ENCODE data around the gene CCDC116.

Gene CCDC116

GRCh38 chr22:21589396-21589795, 43.2 kb upstream of the CCDC116 start:
- no peak for TF ChIP-seq SIN3A (IDR thresholded peaks at IDR 0.05; ENCODE audit: borderline replicate concordance, insufficient read depth, low read length)
- TF ChIP-seq POLR2AphosphoS5 (IDR thresholded peaks at IDR 0.05; ENCODE audit: low read depth, low read length): no peak
- no peak for TF ChIP-seq FOXP2 (optimal IDR thresholded peaks at IDR 0.05; ENCODE audit: borderline replicate concordance, extremely low read depth, extremely low read length, insufficient read depth)
- TF ChIP-seq, protein P1, sequence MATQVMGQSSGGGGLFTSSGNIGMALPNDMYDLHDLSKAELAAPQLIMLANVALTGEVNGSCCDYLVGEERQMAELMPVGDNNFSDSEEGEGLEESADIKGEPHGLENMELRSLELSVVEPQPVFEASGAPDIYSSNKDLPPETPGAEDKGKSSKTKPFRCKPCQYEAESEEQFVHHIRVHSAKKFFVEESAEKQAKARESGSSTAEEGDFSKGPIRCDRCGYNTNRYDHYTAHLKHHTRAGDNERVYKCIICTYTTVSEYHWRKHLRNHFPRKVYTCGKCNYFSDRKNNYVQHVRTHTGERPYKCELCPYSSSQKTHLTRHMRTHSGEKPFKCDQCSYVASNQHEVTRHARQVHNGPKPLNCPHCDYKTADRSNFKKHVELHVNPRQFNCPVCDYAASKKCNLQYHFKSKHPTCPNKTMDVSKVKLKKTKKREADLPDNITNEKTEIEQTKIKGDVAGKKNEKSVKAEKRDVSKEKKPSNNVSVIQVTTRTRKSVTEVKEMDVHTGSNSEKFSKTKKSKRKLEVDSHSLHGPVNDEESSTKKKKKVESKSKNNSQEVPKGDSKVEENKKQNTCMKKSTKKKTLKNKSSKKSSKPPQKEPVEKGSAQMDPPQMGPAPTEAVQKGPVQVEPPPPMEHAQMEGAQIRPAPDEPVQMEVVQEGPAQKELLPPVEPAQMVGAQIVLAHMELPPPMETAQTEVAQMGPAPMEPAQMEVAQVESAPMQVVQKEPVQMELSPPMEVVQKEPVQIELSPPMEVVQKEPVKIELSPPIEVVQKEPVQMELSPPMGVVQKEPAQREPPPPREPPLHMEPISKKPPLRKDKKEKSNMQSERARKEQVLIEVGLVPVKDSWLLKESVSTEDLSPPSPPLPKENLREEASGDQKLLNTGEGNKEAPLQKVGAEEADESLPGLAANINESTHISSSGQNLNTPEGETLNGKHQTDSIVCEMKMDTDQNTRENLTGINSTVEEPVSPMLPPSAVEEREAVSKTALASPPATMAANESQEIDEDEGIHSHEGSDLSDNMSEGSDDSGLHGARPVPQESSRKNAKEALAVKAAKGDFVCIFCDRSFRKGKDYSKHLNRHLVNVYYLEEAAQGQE (IDR thresholded peaks at IDR 0.05; ENCODE audit: insufficient read depth in 1 of 2, low read depth in 2 of 2, low read length in 2 of 2): no peak

- TF ChIP-seq, protein P1 (IDR thresholded peaks at IDR 0.05; ENCODE audit: insufficient read depth in 1 of 2, low read depth in 2 of 2, low read length in 2 of 2): no peak
- TF ChIP-seq POLR2AphosphoS5 (IDR thresholded peaks at IDR 0.05; ENCODE audit: low read depth, low read length) (no peak), SIN3A (IDR thresholded peaks at IDR 0.05; ENCODE audit: borderline replicate concordance, insufficient read depth, low read length) (no peak), FOXP2 (optimal IDR thresholded peaks at IDR 0.05; ENCODE audit: borderline replicate concordance, extremely low read depth, extremely low read length, insufficient read depth) (no peak), TAF1 (IDR thresholded peaks at IDR 0.05; ENCODE audit: borderline replicate concordance, insufficient read depth, low read length) (no peak)
Measured at GRCh38 chr22:21590809-21591641, 41.5 kb upstream of the CCDC116 start.

GRCh38 chr22:21591695-21592094, 40.9 kb upstream of the CCDC116 start:
- TF ChIP-seq TAF1 (IDR thresholded peaks at IDR 0.05; ENCODE audit: borderline replicate concordance, insufficient read depth, low read length) (no peak), FOXP2 (optimal IDR thresholded peaks at IDR 0.05; ENCODE audit: borderline replicate concordance, extremely low read depth, extremely low read length, insufficient read depth) (no peak), SIN3A (IDR thresholded peaks at IDR 0.05; ENCODE audit: borderline replicate concordance, insufficient read depth, low read length) (no peak), POLR2AphosphoS5 (IDR thresholded peaks at IDR 0.05; ENCODE audit: low read depth, low read length) (no peak)
- TF ChIP-seq, protein P1 (IDR thresholded peaks at IDR 0.05; ENCODE audit: insufficient read depth in 1 of 2, low read depth in 2 of 2, low read length in 2 of 2): no peak

GRCh38 chr22:21592422-21592821, 40.1 kb upstream of the CCDC116 start:
- TF ChIP-seq TAF1 (IDR thresholded peaks at IDR 0.05; ENCODE audit: borderline replicate concordance, insufficient read depth, low read length) (no peak), POLR2AphosphoS5 (IDR thresholded peaks at IDR 0.05; ENCODE audit: low read depth, low read length) (no peak), SIN3A (IDR thresholded peaks at IDR 0.05; ENCODE audit: borderline replicate concordance, insufficient read depth, low read length) (no peak), FOXP2 (optimal IDR thresholded peaks at IDR 0.05; ENCODE audit: borderline replicate concordance, extremely low read depth, extremely low read length, insufficient read depth) (no peak)
- TF ChIP-seq, protein P1 (IDR thresholded peaks at IDR 0.05; ENCODE audit: insufficient read depth in 1 of 2, low read depth in 2 of 2, low read length in 2 of 2): no peak
